D721Med (cell line): ENCODE results near the gene GUCY1A2.

Source experiments
- DNase-seq: peaks from one replicate; pipeline ENCODE4 v3.0.0; 2011; ENCODE audit warnings: low spot score; ENCODE audit not compliant: insufficient read length
- FAIRE-seq: peaks from 2 replicates; lab custom pipeline; 2011; peaks lifted over from hg19 to GRCh38; lab: Jason Lieb, UNC
- CTCF ChIP-seq: IDR thresholded peaks from 2 replicates; pipeline ENCODE4 v1.5.1; 2012; ENCODE audit warnings: mild to moderate bottlenecking, control low read depth; ENCODE audit not compliant: insufficient read depth; ENCODE audit errors: missing control alignments

The GUCY1A2 gene

GRCh38 chr11:106763501-106763900, 254.8 kb downstream of the GUCY1A2 start:
- TF ChIP-seq CTCF: no peak
- DNase-seq (no peak), FAIRE-seq (peak; percentile 25)

GRCh38 chr11:106761745-106762144, 256.5 kb downstream of the GUCY1A2 start:
- TF ChIP-seq CTCF: no peak
- FAIRE-seq (no peak), DNase-seq (no peak)

- FAIRE-seq: no peak
Observed at GRCh38 chr11:106761240-106761639, 257.0 kb downstream of the GUCY1A2 start.

GRCh38 chr11:106748059-106748458, 270.2 kb downstream of the GUCY1A2 start:
- FAIRE-seq (peak; percentile 71), DNase-seq (no peak)
- TF ChIP-seq CTCF: no peak

More at GRCh38 chr11:106761240-106761639, 257.0 kb downstream of the GUCY1A2 start:
- DNase-seq: no peak
- no peak for TF ChIP-seq CTCF

GRCh38 chr11:106745941-106746340, 272.3 kb downstream of the GUCY1A2 start:
- no peak for TF ChIP-seq CTCF
- no peak for DNase-seq
- no peak for FAIRE-seq

- DNase-seq (no peak), FAIRE-seq (no peak)
- no peak for TF ChIP-seq CTCF
Observed at GRCh38 chr11:106733635-106734034, 284.6 kb downstream of the GUCY1A2 start.

GRCh38 chr11:106728859-106729258, 289.4 kb downstream of the GUCY1A2 start:
- no peak for TF ChIP-seq CTCF
- FAIRE-seq: no peak
- DNase-seq: no peak
